Stimulated activated naive CD8-positive, alpha-beta T cell treated with anti-CD3 and anti-CD28 coated beads, Interleukin-15, Interleukin-2, amounts not matched to agents 100 ng/mL and 50 ng/mL, for 24 hours (primary cell): ENCODE results near the gene S100A7.
"Not testable (repeated sequence)": the region's sequence is repeated elsewhere in the genome, so short reads cannot be mapped to it uniquely, and the experiment has no call there.

Experiments used
- H3K27ac Mint-ChIP-seq: one replicate; pipeline ENCODE4 v1.8.0; 2021; ENCODE audit warnings: mild to moderate bottlenecking, mixed read lengths
- H3K27me3 Mint-ChIP-seq: one replicate; pipeline ENCODE4 v1.8.0; 2021; ENCODE audit warnings: mixed read lengths
- H3K36me3 Mint-ChIP-seq: one replicate; pipeline ENCODE4 v1.8.0; 2021; ENCODE audit warnings: low read depth, mixed read lengths
- H3K4me1 Mint-ChIP-seq: one replicate; pipeline ENCODE4 v1.8.0; 2021; ENCODE audit warnings: low read depth, mixed read lengths
- H3K4me3 Mint-ChIP-seq: one replicate; pipeline ENCODE4 v1.8.0; 2021; ENCODE audit warnings: mild to moderate bottlenecking, mixed read lengths
- H3K9me3 Mint-ChIP-seq: one replicate; pipeline ENCODE4 v1.8.0; 2021; ENCODE audit warnings: mixed read lengths

Gene S100A7

GRCh38 chr1:153430166-153430553 is 30.3 kb downstream of the S100A7 start:
- no peak overlapping the region for H3K4me3 Mint-ChIP-seq
- H3K27me3 Mint-ChIP-seq: peaks cover 12% of the 10 kb centered on the region
- H3K9me3 Mint-ChIP-seq: no peaks in the 10 kb centered on the region
- H3K27ac Mint-ChIP-seq: no peak overlapping the region
- H3K4me1 Mint-ChIP-seq: no peaks in the 10 kb centered on the region
- H3K36me3 Mint-ChIP-seq: no peaks in the 10 kb centered on the region

GRCh38 chr1:153429266-153430165 is 30.9 kb downstream of the S100A7 start:
- H3K36me3 Mint-ChIP-seq: no peaks in the 10 kb centered on the region
- H3K27me3 Mint-ChIP-seq: peaks cover 18% of the 10 kb centered on the region
- no peaks in the 10 kb centered on the region for H3K4me1 Mint-ChIP-seq
- H3K27ac Mint-ChIP-seq: no peak overlapping the region
- no peak overlapping the region for H3K4me3 Mint-ChIP-seq
- H3K9me3 Mint-ChIP-seq: no peaks in the 10 kb centered on the region

GRCh38 chr1:153428791-153429190 is 31.7 kb downstream of the S100A7 start:
- Mint-ChIP-seq H3K36me3 (no peaks in the 10 kb centered on the region), H3K4me3 (no peak overlapping the region), H3K4me1 (no peaks in the 10 kb centered on the region), H3K27ac (no peak overlapping the region), H3K27me3 (peaks cover 21% of the 10 kb centered on the region), H3K9me3 (no peaks in the 10 kb centered on the region)

DNA sequence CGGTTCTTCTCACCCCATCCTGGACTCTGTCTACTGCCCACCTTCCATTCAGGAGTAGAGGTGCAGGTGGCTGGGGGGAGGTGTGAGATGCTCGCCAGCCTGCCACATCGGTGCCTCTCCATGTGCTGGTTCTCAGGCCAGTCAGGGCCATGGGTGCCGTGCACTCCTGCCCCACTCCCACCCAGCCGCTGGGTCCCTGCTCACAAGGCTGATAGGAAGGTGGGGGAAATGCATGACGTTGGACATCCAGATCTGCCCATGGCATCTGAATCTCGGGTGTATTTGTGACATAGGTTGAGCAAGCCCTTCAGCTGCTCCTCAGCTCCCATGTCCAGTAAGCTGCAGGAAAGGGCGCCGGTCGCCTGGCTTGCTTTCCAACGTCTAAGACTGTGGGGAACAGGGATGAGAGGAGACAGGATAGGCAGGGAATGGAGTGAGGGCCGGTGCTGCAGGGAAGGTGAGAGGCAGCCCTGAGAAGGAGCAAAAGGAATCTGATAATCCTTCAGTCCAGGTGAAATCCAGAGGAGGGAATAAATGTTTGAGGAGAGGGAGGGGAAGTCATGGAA is 32.3 kb downstream of the S100A7 start:
- no peaks in the 10 kb centered on the region for H3K4me1 Mint-ChIP-seq
- H3K27me3 Mint-ChIP-seq: peaks cover 18% of the 10 kb centered on the region
- no peak overlapping the region for H3K27ac Mint-ChIP-seq
- no peak overlapping the region for H3K4me3 Mint-ChIP-seq
- no peaks in the 10 kb centered on the region for H3K9me3 Mint-ChIP-seq
- no peaks in the 10 kb centered on the region for H3K36me3 Mint-ChIP-seq

GRCh38 chr1:153426809-153427208 is 33.6 kb downstream of the S100A7 start:
- no peaks in the 10 kb centered on the region for H3K9me3 Mint-ChIP-seq
- no peak overlapping the region for H3K27ac Mint-ChIP-seq
- H3K27me3 Mint-ChIP-seq: peaks cover 23% of the 10 kb centered on the region

DNA sequence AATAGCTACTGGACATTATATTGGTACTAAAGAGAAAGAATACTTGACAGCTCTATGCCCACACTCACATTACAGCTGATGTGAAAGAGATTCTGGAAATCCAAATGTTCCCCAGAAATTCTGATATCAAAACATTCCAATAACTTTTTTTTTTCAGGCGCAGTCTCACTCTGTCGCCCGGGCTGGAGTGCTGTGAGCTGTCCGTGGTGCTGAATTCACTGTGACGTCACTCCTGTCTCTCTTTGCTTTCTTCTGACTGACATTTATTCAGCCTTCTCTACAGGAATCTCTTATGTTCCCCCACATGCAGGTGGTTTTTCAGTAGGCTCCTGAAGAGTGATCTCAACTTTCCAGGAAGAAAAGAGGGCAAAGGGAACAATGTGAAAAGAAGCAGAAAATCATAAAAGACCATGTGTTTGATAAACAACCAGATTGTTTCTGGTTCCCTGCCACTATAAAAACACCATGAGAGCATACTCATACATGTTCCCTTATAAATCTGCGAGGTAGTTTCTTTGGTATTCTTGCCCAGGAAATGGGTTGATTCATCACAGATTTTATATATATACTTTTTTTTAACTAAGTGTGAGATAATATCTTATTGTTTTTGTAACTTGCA is 37.9 kb downstream of the S100A7 start:
- no peaks in the 10 kb centered on the region for H3K9me3 Mint-ChIP-seq
- no peaks in the 10 kb centered on the region for H3K4me1 Mint-ChIP-seq
- no peak overlapping the region for H3K4me3 Mint-ChIP-seq
- no peaks in the 10 kb centered on the region for H3K36me3 Mint-ChIP-seq
- H3K27me3 Mint-ChIP-seq: peaks cover 38% of the 10 kb centered on the region
- no peak overlapping the region for H3K27ac Mint-ChIP-seq

More at GRCh38 chr1:153426809-153427208, 33.6 kb downstream of the S100A7 start:
- Mint-ChIP-seq H3K4me3 (no peak overlapping the region), H3K4me1 (no peaks in the 10 kb centered on the region), H3K36me3 (no peaks in the 10 kb centered on the region)

DNA sequence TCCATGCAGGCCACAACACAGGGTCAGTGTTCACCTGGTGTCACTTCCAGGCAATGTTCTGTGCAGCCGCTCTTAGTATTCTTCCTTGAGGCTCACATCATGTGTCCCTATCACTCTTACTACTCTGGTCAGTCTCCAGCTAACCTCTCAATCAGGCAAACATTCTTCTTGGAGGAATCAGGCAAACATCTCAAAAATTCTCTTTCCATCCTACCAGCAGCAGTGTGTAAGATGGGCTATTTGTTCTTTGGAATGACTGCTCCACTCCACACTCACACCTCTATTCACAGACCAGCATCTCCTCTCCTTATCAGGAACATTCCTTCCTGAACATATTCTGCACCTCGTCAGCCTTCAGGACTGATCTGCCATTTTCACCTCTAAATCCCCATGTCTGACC is 40.1 kb downstream of the S100A7 start:
- Mint-ChIP-seq H3K9me3 (no peaks in the 10 kb centered on the region), H3K27me3 (peaks cover 36% of the 10 kb centered on the region), H3K4me3 (no peak overlapping the region), H3K4me1 (no peaks in the 10 kb centered on the region), H3K27ac (no peak overlapping the region), H3K36me3 (no peaks in the 10 kb centered on the region)

- H3K27ac Mint-ChIP-seq, H3K9me3 Mint-ChIP-seq, H3K4me1 Mint-ChIP-seq, H3K36me3 Mint-ChIP-seq, H3K4me3 Mint-ChIP-seq: not testable (repeated sequence)
- H3K27me3 Mint-ChIP-seq: peaks cover 27% of the 10 kb centered on the region
These were observed 41.0 kb downstream of the S100A7 start for GRCh38 chr1:153419436-153419793.

GRCh38 chr1:153418758-153419435 is 41.6 kb downstream of the S100A7 start:
- not testable (repeated sequence) for H3K4me1 Mint-ChIP-seq, H3K4me3 Mint-ChIP-seq, H3K27ac Mint-ChIP-seq, H3K36me3 Mint-ChIP-seq, H3K9me3 Mint-ChIP-seq
- peaks cover 25% of the 10 kb centered on the region for H3K27me3 Mint-ChIP-seq

DNA sequence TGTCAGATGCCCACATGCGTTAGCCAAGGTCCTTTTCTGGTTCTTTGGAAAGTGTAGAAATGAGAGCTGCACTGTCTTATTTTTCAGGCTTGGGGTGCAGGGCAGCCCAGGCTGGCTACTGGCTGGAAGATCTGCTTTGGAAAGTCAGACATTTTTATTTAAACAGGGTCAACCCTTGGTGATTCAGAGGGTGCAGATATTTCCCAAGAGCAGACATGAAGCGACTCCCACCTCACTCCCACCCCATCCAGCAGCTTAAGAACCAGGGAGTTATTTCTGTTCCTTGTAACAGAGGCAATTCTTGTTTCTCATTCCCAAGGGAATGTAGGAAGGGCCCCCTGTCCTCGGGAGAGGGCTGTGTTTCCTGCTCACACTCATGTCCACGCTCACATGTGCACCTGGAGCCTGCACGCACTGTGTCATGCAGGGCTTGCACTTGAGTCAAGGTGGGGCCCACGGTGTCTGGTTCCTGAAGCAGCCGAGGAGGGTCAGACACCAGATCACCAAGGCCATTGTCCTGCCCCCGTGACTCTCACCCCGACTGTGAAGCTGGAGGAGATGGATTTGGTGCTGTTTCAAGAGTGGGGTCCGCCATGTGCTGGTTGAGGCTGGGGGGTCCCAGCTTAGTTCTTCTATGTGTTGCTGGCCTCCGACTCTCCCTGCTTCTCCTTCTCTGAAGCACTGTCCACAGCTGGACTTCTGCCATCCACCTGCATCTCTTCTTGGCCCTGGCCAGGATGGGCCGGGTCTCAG is 43.1 kb downstream of the S100A7 start:
- no peaks in the 10 kb centered on the region for H3K9me3 Mint-ChIP-seq
- H3K4me1 Mint-ChIP-seq: no peaks in the 10 kb centered on the region
- no peak overlapping the region for H3K27ac Mint-ChIP-seq
- no peak overlapping the region for H3K4me3 Mint-ChIP-seq
- H3K27me3 Mint-ChIP-seq: peaks cover 21% of the 10 kb centered on the region
- H3K36me3 Mint-ChIP-seq: no peaks in the 10 kb centered on the region

GRCh38 chr1:153415850-153416570 is 44.4 kb downstream of the S100A7 start, which contains the start of gene S100A7A:
TSS of gene S100A7A (plus strand) at chr1:153416520. CDS start at chr1:153418083, 1,563 bp downstream.
- Mint-ChIP-seq H3K4me1 (no peaks in the 10 kb centered on the region), H3K27ac (no peak within 1 kb of the TSS), H3K4me3 (no peak within 1 kb of the TSS), H3K36me3 (no peaks in the 10 kb centered on the region), H3K27me3 (peaks cover 18% of the 10 kb centered on the region), H3K9me3 (peaks cover 6% of the 10 kb centered on the region)

GRCh38 chr1:153413961-153414360 is 46.5 kb downstream of the S100A7 start:
- not testable (repeated sequence) for H3K36me3 Mint-ChIP-seq, H3K27ac Mint-ChIP-seq, H3K4me1 Mint-ChIP-seq, H3K4me3 Mint-ChIP-seq, H3K9me3 Mint-ChIP-seq
- H3K27me3 Mint-ChIP-seq: peaks cover 14% of the 10 kb centered on the region
